Measurements from ENCODE around the gene HS2ST1.
"Not testable (repeated sequence)": the region's sequence is repeated elsewhere in the genome, so short reads cannot be mapped to it uniquely, and the experiment has no call there.

The HS2ST1 gene

GRCh38 chr1:86925742-86926141, 11.3 kb downstream of the HS2ST1 start:
- DNase-seq (ENCODE audit: low spot score) = no peak

GRCh38 chr1:86926883-86927282, 12.4 kb downstream of the HS2ST1 start:
- peak; percentile 12 for DNase-seq (ENCODE audit: low spot score)

- DNase-seq (ENCODE audit: low spot score) = no peak
Observed at GRCh38 chr1:86928819-86929218, 14.4 kb downstream of the HS2ST1 start.

GRCh38 chr1:86933051-86933450, 18.6 kb downstream of the HS2ST1 start:
- DNase-seq (ENCODE audit: low spot score) = no peak

- no peak for DNase-seq (ENCODE audit: low spot score)
Observed at GRCh38 chr1:86933562-86934377, 19.3 kb downstream of the HS2ST1 start.

GRCh38 chr1:86938450-86938849, 24.0 kb downstream of the HS2ST1 start:
- DNase-seq (ENCODE audit: low spot score) = no peak

- DNase-seq (ENCODE audit: low spot score) = no peak
Observed at GRCh38 chr1:86938855-86939254, 24.4 kb downstream of the HS2ST1 start.

GRCh38 chr1:86939406-86939805, 25.0 kb downstream of the HS2ST1 start:
- DNase-seq (ENCODE audit: low spot score) = no peak

- DNase-seq (ENCODE audit: low spot score) = no peak
Observed at GRCh38 chr1:86940599-86940998, 26.2 kb downstream of the HS2ST1 start.

- DNase-seq (ENCODE audit: low spot score) = no peak
Observed at GRCh38 chr1:86942042-86942441, 27.6 kb downstream of the HS2ST1 start.

- DNase-seq (ENCODE audit: low spot score) = no peak
Observed at GRCh38 chr1:86942743-86943142, 28.3 kb downstream of the HS2ST1 start.

- DNase-seq (ENCODE audit: low spot score) = no peak
Observed at GRCh38 chr1:86948212-86948611, 33.8 kb downstream of the HS2ST1 start.

GRCh38 chr1:86950712-86951419, 36.4 kb downstream of the HS2ST1 start:
- no peak for DNase-seq (ENCODE audit: low spot score)

GRCh38 chr1:86951430-86951829, 37.0 kb downstream of the HS2ST1 start:
- no peak for DNase-seq (ENCODE audit: low spot score)

GRCh38 chr1:86953167-86953566, 38.7 kb downstream of the HS2ST1 start:
- DNase-seq (ENCODE audit: low spot score) = no peak

- no peak for DNase-seq (ENCODE audit: low spot score)
Observed at GRCh38 chr1:86955678-86956077, 41.2 kb downstream of the HS2ST1 start.

GRCh38 chr1:86956221-86956620, 41.8 kb downstream of the HS2ST1 start:
- no peak for DNase-seq (ENCODE audit: low spot score)

GRCh38 chr1:86957221-86957620, 42.8 kb downstream of the HS2ST1 start:
- no peak for DNase-seq (ENCODE audit: low spot score)

GRCh38 chr1:86960548-86960947, 46.1 kb downstream of the HS2ST1 start:
- DNase-seq (ENCODE audit: low spot score) = no peak

GRCh38 chr1:86963841-86964240, 49.4 kb downstream of the HS2ST1 start:
- DNase-seq (ENCODE audit: low spot score) = not testable (repeated sequence)

GRCh38 chr1:86965012-86965826, 50.8 kb downstream of the HS2ST1 start:
- peak; percentile 44 for DNase-seq (ENCODE audit: low spot score)

- DNase-seq (ENCODE audit: low spot score) = no peak
Observed at GRCh38 chr1:86965827-86966182, 51.4 kb downstream of the HS2ST1 start.

- no peak for DNase-seq (ENCODE audit: low spot score)
Observed at GRCh38 chr1:86970938-86971337, 56.5 kb downstream of the HS2ST1 start.
